Skeletal muscle cell (primary cell): ENCODE results near the gene ST6GALNAC3.

Experiments used
- DNase-seq: peaks from one replicate; pipeline ENCODE4 v3.0.0-alpha.2; 2010; ENCODE audit warnings: low read depth
- H3K4me3 ChIP-seq: 2 replicates; pipeline ENCODE4 v1.5.1; 2011; ENCODE audit warnings: low read depth, mild to moderate bottlenecking, control low read depth, low read length, moderate library complexity

The ST6GALNAC3 gene

DNA sequence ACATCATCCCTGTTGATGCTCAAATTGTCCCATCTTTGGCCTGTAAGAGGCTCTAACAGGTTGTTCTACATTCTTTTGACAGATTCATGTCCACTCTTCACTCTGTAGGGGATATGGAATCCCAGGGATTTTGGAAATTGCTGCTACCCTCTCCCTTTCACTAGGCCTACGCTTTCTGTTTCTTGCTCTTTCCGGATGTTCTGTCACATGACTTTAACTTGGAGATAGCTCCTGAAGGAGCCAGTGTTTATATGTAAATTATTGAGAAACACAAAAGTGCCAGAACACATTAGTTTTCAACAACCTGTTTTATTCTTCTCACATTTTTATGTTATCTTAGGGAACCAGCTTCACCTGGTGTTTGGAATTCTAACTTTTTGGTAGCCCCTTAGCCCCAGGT is 505.7 kb downstream of the ST6GALNAC3 start:
- DNase-seq, result no peak
- H3K4me3 ChIP-seq, result no peak overlapping the region

- no peak for DNase-seq
- H3K4me3 ChIP-seq, result no peak overlapping the region
Measured at GRCh38 chr1:76581712-76582111, 507.2 kb downstream of the ST6GALNAC3 start.

DNA sequence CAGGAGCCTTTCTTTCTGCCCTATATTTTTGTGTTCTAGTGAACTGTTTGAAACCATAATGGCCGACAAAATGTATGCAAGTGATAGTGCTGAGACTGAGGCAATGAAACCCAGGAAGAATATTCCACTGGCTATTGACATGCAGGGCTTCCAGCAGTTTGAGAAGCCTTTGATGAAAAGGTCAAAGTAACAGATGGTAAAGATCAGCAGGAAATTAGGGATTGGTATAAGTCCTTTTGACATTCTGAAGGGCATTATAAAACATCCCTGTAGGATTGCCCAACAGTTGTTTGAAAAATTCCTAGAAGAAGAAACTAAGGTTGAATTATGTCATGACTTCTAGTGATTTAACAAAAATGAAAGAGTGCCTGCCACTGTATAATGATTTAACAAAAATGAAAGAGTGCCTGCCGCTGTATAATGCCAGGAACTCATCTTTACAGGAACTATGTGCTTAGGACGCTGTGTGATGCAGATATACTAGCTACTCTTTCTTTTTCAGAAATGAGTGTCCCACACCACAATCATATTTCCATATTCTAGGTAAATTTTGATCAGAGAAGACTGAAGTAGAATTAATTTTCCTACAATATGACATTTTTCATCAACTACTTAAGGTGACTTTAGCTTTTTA is 508.8 kb downstream of the ST6GALNAC3 start:
- no peak overlapping the region for H3K4me3 ChIP-seq
- DNase-seq, result no peak

DNA sequence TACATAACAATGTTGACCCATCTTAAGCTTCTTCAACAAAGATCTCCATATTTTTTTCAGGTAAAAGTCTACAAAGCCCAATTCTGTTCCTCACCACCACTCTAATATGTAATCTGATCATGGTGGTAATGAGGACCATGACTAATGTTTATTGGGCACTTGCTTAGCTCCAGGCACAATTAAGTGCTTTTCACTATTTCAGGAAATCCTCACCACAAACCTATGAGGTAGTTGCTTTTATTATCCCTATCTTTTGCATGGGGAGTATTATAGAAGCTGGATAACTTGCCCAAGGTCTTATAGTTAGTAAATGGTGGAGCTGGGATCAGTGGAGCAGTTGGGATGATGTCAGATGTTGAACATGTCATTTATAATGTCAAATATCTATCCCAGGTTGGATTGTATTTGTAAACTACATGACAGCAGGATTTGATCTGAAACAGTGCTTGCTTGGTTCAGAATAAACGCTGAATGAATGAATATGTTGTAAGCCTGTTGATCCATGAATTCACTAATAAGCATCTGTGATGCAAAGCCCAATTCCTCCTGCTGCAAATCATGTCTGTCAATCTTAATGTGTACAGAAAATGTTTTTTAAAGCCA is 509.4 kb downstream of the ST6GALNAC3 start:
- DNase-seq, result no peak
- H3K4me3 ChIP-seq, result no peak overlapping the region

DNA sequence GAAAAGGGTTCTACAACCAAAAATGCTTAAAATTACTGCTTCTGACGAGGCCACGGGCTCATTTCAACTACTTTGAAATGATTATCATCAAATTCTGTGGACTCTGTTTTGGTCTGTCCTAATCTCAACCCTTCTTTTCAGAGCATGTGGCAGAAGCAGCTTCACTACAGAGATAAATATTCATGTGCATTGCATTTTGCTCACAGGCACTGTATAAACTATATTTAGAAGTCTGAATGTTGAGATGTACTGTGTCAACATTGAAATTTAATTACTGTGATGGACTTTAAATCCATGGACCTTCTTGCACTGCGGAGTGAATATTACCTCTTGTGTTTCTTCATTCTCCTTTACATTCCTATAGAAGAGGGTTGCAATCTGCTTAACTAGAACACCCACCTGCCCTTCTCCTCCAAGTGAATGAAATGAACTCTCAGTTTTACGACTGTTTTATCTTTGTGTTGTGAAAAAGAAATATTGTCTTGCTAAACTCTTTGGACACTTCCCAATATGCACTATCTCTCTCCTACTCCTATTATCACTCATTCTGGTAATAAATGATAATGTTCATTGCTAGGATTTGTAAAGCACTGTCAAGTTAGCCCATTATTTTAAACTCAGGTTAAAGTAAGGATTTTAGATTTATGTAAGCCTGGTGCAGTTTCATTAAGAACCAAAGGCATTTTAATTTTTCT is 511.6 kb downstream of the ST6GALNAC3 start:
- DNase-seq, result no peak
- no peak overlapping the region for H3K4me3 ChIP-seq

- no peak for DNase-seq
- no peak overlapping the region for H3K4me3 ChIP-seq
Measured at GRCh38 chr1:76587212-76587611, 512.7 kb downstream of the ST6GALNAC3 start.

- no peak for DNase-seq
- H3K4me3 ChIP-seq, result no peak overlapping the region
Measured at GRCh38 chr1:76591461-76591860, 516.9 kb downstream of the ST6GALNAC3 start.

- no peak overlapping the region for H3K4me3 ChIP-seq
- DNase-seq, result no peak
Measured at GRCh38 chr1:76591963-76592362, 517.4 kb downstream of the ST6GALNAC3 start.

- no peak for DNase-seq
- no peak overlapping the region for H3K4me3 ChIP-seq
Measured at GRCh38 chr1:76593141-76593540, 518.6 kb downstream of the ST6GALNAC3 start.

DNA sequence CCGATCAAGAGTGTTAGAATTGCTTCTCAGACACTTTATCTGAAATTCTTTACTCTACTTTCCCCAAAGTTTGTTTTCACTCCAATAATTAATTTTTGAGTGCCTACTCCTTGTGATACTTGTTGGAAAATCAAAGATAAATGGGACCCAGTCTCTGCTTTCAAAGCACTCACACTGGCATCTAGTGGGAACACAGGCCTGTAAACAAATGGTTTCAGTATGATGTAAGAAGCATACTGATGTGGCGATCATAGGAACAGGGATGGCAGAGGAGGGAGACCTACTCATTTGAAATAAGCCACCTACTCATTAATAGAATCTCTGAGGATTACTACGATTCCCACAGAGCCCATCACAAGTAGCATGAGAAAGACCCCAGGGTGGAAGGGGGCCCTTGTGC is 519.1 kb downstream of the ST6GALNAC3 start:
- H3K4me3 ChIP-seq, result no peak overlapping the region
- no peak for DNase-seq

- DNase-seq, result no peak
- no peak overlapping the region for H3K4me3 ChIP-seq
Measured at GRCh38 chr1:76595024-76595423, 520.5 kb downstream of the ST6GALNAC3 start.

GRCh38 chr1:76601465-76601864 is 526.9 kb downstream of the ST6GALNAC3 start:
- no peak for DNase-seq
- no peak overlapping the region for H3K4me3 ChIP-seq

GRCh38 chr1:76607717-76608116 is 533.2 kb downstream of the ST6GALNAC3 start:
- H3K4me3 ChIP-seq, result no peak overlapping the region
- no peak for DNase-seq

DNA sequence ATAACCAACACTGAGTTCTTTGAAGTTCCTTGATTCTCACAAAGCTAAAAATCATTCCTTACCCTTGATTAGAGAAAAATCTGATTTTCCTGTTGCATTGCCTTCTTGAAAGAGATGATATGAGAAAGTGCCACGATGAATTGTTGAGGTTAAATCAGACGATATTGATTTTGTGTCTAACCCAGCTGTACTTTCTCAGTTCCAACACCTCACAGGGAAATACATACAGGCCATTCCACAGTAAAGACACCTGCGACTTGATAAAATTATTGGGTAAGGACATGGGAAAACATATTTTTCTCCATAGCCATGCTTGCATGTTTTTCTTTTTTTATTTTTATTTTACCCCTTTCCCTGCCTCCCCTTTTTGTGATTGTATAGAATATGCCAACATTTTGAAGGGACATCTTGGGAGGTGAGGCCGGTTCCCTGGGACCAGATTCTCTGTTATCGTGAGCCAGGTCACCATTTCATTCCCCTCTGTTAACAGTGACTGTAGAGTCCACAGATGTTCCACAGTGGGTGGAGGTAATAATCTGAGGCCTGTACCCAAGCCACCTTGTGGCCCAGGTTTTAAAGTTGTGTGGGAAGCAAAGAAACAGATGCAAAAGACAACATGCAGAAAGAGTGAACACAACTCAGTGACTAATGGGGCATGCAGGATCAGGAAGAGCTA is 537.4 kb downstream of the ST6GALNAC3 start:
- H3K4me3 ChIP-seq, result no peak overlapping the region
- no peak for DNase-seq

DNA sequence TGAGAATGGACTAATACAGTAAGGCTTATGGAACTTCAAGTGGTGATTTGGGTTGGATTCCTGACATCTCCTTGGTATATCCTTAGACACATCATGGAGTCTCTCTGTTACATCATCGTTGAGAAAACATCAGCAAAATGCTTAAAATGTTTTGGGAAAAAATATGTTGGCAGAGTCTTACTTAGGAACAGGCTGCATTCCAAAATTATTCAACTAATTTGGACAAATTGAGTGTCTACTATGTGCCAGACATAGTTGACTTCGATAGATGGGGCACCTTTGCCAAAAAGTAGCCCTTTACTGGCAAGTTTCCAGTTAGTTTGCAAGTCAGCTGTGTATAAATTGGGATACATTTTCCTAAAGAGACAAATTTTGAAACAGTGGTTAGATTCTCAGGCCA is 539.3 kb downstream of the ST6GALNAC3 start:
- H3K4me3 ChIP-seq, result no peak overlapping the region
- DNase-seq, result no peak

GRCh38 chr1:76615253-76616035 is 540.9 kb downstream of the ST6GALNAC3 start:
- no peak for DNase-seq
- H3K4me3 ChIP-seq, result no peak overlapping the region

DNA sequence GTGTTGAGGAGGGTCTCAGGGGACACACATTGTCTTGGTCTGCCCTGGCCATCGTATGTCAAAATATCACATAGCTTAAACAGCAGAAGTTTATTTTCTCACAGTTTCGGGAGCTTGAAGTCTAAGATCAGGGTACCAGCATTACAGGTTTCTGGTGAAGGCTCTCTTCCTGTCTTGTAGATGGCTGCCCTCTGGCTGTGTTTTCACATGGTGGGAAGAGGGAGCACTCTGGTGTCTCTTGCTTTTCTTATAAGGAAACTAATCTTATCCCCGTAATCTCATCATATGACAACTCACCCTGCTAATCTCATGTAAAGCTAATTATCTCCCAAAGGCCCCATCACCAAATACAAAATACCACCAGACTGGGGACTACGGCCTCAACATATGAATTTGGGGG is 545.8 kb downstream of the ST6GALNAC3 start:
- no peak overlapping the region for H3K4me3 ChIP-seq
- DNase-seq, result no peak

GRCh38 chr1:76622774-76623528 is 548.4 kb downstream of the ST6GALNAC3 start:
- H3K4me3 ChIP-seq, result no peak overlapping the region
- DNase-seq, result no peak
